A549 (cell line): ENCODE measurements around the gene PAK2. TPM values are rescaled to one million over a fixed set of nuclear protein-coding genes. Genes with fewer than 3 reads are reported as not detected.

ENCODE experiments used
- ATAC-seq, 2 experiments: fragments of 200-7000 bp in 1 of 2; fragments of >200 bp in 1 of 2; cut with Nextera tagmentation in 1 of 2; cut with Tn5 transposase in 1 of 2; 3 replicates each; pipeline versions ENCODE4 v1.8.0 to v1.9.1; 2018 to 2020; ENCODE audit warnings: mild to moderate bottlenecking in 1 of 2, moderate library complexity in 1 of 2
- CTCF ChIA-PET: fragments of 300-600 bp; sonication (Branson Sonifier 250); formaldehyde crosslinking; extraction: SDS; loops from one replicate; lab custom pipeline; 2021; ENCODE audit warnings: antibody characterized with exemption, inconsistent platforms; lab: Yijun Ruan, JAX
- POLR2A ChIA-PET: fragments of 350-600 bp; formaldehyde crosslinking; extraction: SDS; loops from one replicate; lab custom pipeline; 2021; ENCODE audit warnings: antibody characterized with exemption, inconsistent platforms; lab: Yijun Ruan, JAX
- DNase-seq, 2 experiments: peaks; one replicate each; pipeline versions ENCODE4 v3.0.0 to v3.0.0-alpha.2; 2011 to 2016; ENCODE audit warnings: low read depth in 1 of 2, low spot score in 1 of 2
- FAIRE-seq: peaks from 2 replicates; lab custom pipeline; 2011; peaks lifted over from hg19 to GRCh38; lab: Jason Lieb, UNC
- H3K27ac ChIP-seq, 2 experiments: fragments of >200 bp; sonication (Bioruptor Twin); formaldehyde crosslinking; 3 replicates each; pipeline ENCODE4 v1.5.1; 2016 to 2017
- H3K4me1 ChIP-seq: fragments of >200 bp; sonication (Bioruptor Twin); formaldehyde crosslinking; 3 replicates; pipeline ENCODE4 v1.6.1; 2016
- H3K4me2 ChIP-seq: fragments of >200 bp; sonication (Bioruptor Twin); formaldehyde crosslinking; 3 replicates; pipeline ENCODE4 v1.6.1; 2016
- H3K4me3 ChIP-seq: fragments of >200 bp; sonication (Bioruptor Twin); formaldehyde crosslinking; 3 replicates; pipeline ENCODE4 v1.5.1; 2016
- H3K9me3 ChIP-seq: fragments of >200 bp; sonication (Bioruptor Twin); formaldehyde crosslinking; 3 replicates; pipeline ENCODE4 v1.6.1; 2016
- CBX8 ChIP-seq: fragments of 200-600 bp; sonication (generic); IDR thresholded peaks from 2 replicates; pipeline ENCODE4 v1.6.1; 2016
- CHD2 ChIP-seq: fragments of 150-350 bp; IDR thresholded peaks from 2 replicates; pipeline ENCODE4 v1.6.1; 2014; ENCODE audit warnings: low read length; ENCODE audit not compliant: partially characterized antibody
- EHMT2 ChIP-seq: fragments of 200-600 bp; sonication (generic); IDR thresholded peaks from 2 replicates; pipeline ENCODE4 v1.6.1; 2016; ENCODE audit warnings: antibody characterized with exemption, low read depth, mild to moderate bottlenecking, moderate library complexity
- ESRRA ChIP-seq: fragments of 150-350 bp; IDR thresholded peaks from 2 replicates; pipeline ENCODE4 v1.6.1; 2014; ENCODE audit warnings: mild to moderate bottlenecking, low read length, borderline replicate concordance
- FOXS1 ChIP-seq: fragments of 250-450 bp; sonication (Bioruptor Pico); IDR thresholded peaks from 2 replicates; pipeline ENCODE4 v1.5.0; 2020; ENCODE audit warnings: mild to moderate bottlenecking, moderate library complexity
- HOXB13 ChIP-seq: fragments of 250-450 bp; sonication (Bioruptor Pico); IDR thresholded peaks from 2 replicates; pipeline ENCODE4 v1.5.0; 2020; ENCODE audit warnings: low read depth, mild to moderate bottlenecking, moderate library complexity
- HOXB5 ChIP-seq: fragments of 250-450 bp; sonication (Bioruptor Pico); IDR thresholded peaks from 2 replicates; pipeline ENCODE4 v1.5.0; 2020; ENCODE audit warnings: mild to moderate bottlenecking, moderate library complexity
- JUN ChIP-seq, 2 experiments: fragments of >200 bp; sonication (Bioruptor Twin); formaldehyde crosslinking; IDR thresholded peaks; 2 replicates in 1 of 2; 3 replicates in 1 of 2; pipeline ENCODE4 v1.6.1; 2016 to 2017
- JUNB ChIP-seq: fragments of >200 bp; sonication (Bioruptor Twin); formaldehyde crosslinking; IDR thresholded peaks from 2 replicates; pipeline ENCODE4 v1.6.1; 2016
- KDM1A ChIP-seq: fragments of 200-600 bp; sonication (generic); IDR thresholded peaks from 2 replicates; pipeline ENCODE4 v1.6.1; 2016; ENCODE audit warnings: low read depth, mild to moderate bottlenecking
- RCOR1 ChIP-seq: fragments of 150-350 bp; IDR thresholded peaks from 2 replicates; pipeline ENCODE4 v1.6.1; 2014; ENCODE audit warnings: antibody characterized with exemption, low read length, low read depth
- RNF2 ChIP-seq: fragments of 200-600 bp; sonication (generic); IDR thresholded peaks from 2 replicates; pipeline ENCODE4 v1.6.1; 2016; ENCODE audit warnings: low read depth, mild to moderate bottlenecking, antibody characterized with exemption, moderate library complexity, borderline replicate concordance
- SMC3 ChIP-seq: fragments of >200 bp; sonication (Bioruptor Twin); formaldehyde crosslinking; IDR thresholded peaks from 3 replicates; pipeline ENCODE4 v1.6.1; 2018; ENCODE audit warnings: inconsistent platforms
- SREBF2 ChIP-seq: fragments of 450-650 bp; IDR thresholded peaks from 2 replicates; pipeline ENCODE4 v1.6.1; 2014; ENCODE audit warnings: mild to moderate bottlenecking, moderate library complexity
- ZC3H11A ChIP-seq: fragments of 450-650 bp; IDR thresholded peaks from 2 replicates; pipeline ENCODE4 v1.6.1; 2014; ENCODE audit warnings: antibody characterized with exemption, mild to moderate bottlenecking
- ZFP36 ChIP-seq: fragments of 450-650 bp; IDR thresholded peaks from 2 replicates; pipeline ENCODE4 v1.6.1; 2014; ENCODE audit warnings: borderline replicate concordance; ENCODE audit not compliant: partially characterized antibody
- ZNF302 ChIP-seq: fragments of 250-450 bp; sonication (Bioruptor Pico); IDR thresholded peaks from 2 replicates; pipeline ENCODE4 v1.9.0; 2021; ENCODE audit warnings: inconsistent platforms, mild to moderate bottlenecking, moderate library complexity
- ZSCAN20 ChIP-seq: fragments of 250-450 bp; sonication (Bioruptor Pico); IDR thresholded peaks from 2 replicates; pipeline ENCODE4 v1.8.0; 2022; ENCODE audit warnings: mild to moderate bottlenecking, moderate library complexity
- WGBS: methylation state at CpG from one replicate; pipeline ENCODE4 v1.1.6; 2017; ENCODE audit errors: missing lambda C conversion rate; 5-methylcytosine and 5-hydroxymethylcytosine counted together
- polyA plus RNA-seq, 4 experiments: library from polyadenylated mRNA; depleted of rRNA in 3 of 4; stranded (reverse); fragments of >200 nt; fragmentation: RNase III in 1 of 4; extraction: RNeasy Plus Mini Kit Qiagen cat#74134 plus additional on column Dnase treatment in 1 of 4; gene quantifications; 2 replicates in 3 of 4; 3 replicates in 1 of 4; pipeline ENCODE4 v1.2.3, GENCODE V29; 2011 to 2017
- TF ChIP-seq, protein P1 (sequence below): fragments of >200 bp; sonication (Bioruptor Twin); formaldehyde crosslinking; IDR thresholded peaks from 3 replicates; pipeline ENCODE4 v1.5.1; 2016
- TF ChIP-seq, protein P2 (sequence below): IDR thresholded peaks from 2 replicates; pipeline ENCODE4 v1.6.1; 2012; ENCODE audit warnings: low read depth, borderline replicate concordance
- TF ChIP-seq, protein P3 (sequence below): IDR thresholded peaks from 2 replicates; pipeline ENCODE4 v1.6.1; 2012
- TF ChIP-seq, protein P4 (sequence below): IDR thresholded peaks from 2 replicates; pipeline ENCODE4 v1.6.1; 2012

PAK2 gene
- polyA plus RNA-seq, 2 of the 4 experiments (the other 2 are of a cell fraction) = 33.0 to 49.8 TPM

DNA sequence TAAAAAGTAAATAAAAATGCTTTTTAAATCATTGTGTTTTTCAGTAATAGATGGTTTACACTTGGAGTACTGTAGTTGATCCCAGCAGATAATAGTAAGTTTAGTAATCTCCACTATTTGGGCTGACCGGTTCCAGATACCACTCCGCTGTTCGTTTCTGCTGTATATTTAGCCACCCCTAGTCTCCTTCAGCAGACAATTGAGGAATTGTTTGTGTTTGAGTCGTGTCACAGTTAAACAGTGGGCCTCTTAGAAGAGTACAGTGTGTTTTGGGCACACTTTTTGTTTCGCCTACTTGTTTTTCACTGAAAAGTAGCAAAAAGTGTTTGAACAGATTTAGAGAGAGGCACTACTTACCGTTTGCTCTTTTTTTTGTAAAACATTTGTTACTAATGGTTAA is 33.2 kb downstream of the PAK2 start:
- no peak overlapping the region for H3K4me3 ChIP-seq
- ATAC-seq (no peak), FAIRE-seq (no peak), DNase-seq (no peak)
- 91% methylated on average over 6 of the region's 6 CpGs for WGBS
- H3K27ac ChIP-seq = no peak overlapping the region
- ChIA-PET POLR2A (no interaction called here), CTCF (no interaction called here)
- H3K4me2 ChIP-seq = no peak overlapping the region
- no peaks in the 10 kb centered on the region for H3K9me3 ChIP-seq
- H3K4me1 ChIP-seq = peaks cover 10% of the 10 kb centered on the region
- no peak for TF ChIP-seq HOXB13
- TF ChIP-seq, all 56 proteins: peak for 0

DNA sequence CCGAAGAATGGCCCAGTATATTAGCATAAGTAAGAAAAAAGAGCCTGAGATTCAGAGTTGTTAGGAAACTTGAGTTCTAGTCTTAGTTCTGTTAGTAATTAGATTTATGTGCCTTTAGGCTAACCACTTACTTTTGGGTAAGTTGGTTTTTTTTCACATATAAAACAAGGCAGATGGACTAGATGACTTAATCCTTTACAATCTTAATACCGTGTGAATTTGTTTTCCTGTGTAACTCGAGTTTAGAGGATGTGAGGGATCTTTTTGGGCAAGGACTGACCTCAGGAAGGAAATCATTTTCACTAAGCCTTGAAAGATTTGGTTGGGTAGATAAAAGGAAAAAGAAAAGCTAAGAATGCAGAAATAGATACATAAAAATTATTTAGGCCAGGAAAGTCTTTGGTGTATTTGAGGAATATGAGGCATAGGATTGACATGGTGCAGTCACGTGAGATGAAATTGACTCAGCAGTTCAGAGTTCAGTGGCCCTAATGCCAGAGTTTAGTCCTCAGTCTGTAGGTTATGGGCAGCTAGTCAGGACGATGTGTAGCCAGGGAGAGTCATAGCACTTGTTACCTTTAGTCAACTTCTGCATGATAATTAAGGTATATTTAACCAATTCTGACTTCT is 34.6 kb downstream of the PAK2 start:
- DNase-seq (no peak), FAIRE-seq (no peak)

DNA sequence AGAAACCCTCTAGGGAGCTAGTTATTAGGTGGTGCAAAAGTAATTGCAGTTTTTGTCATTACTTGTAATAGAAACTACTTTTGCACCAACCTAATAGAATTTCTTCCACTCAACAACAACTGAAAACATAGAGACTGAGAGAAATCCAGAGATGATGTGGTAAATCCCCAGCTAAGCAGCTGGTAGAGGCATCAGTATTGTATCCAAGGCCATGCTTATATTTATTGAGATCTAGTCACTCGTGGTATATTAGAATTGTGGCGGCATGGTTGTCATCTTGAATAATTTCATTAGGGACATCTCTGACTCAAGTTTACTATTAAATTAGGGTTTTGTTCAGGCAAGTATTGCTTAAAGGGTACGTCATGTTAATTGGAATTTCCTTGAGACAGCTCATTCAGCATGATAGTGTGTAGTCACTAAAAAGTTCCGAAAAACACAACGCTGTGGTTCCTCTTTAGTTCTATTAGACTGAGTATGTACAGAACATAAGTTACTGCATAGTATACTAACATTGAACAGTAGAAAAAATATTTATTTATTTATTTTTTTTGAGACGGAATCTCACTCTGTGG is 35.3 kb downstream of the PAK2 start:
- POLR2A ChIA-PET = no interaction called here
- H3K27ac ChIP-seq = no peak overlapping the region
- WGBS = 95% methylated on average over 6 of the region's 6 CpGs
- H3K9me3 ChIP-seq = peaks cover 4% of the 10 kb centered on the region; the same call in 2 of the 3 replicates
- no peak for ATAC-seq
- H3K4me3 ChIP-seq = no peak overlapping the region
- no peak for FAIRE-seq
- DNase-seq = no peak
- TF ChIP-seq SMC3 = no peak
- peaks cover 10% of the 10 kb centered on the region for H3K4me1 ChIP-seq
- CTCF ChIA-PET = interaction anchor here (0.8 to 1.8 kb wide), 3 partner anchors 12 to 14 kb away, joined by 3 read pairs; no protein-coding TSS in a partner anchor
- H3K4me2 ChIP-seq = no peak overlapping the region

More for the DNA sequence above, 34.6 kb downstream of the PAK2 start:
- POLR2A ChIA-PET = no interaction called here
- H3K4me2 ChIP-seq = no peak overlapping the region; the same call in 2 of the 3 replicates
- TF ChIP-seq, protein P1, sequence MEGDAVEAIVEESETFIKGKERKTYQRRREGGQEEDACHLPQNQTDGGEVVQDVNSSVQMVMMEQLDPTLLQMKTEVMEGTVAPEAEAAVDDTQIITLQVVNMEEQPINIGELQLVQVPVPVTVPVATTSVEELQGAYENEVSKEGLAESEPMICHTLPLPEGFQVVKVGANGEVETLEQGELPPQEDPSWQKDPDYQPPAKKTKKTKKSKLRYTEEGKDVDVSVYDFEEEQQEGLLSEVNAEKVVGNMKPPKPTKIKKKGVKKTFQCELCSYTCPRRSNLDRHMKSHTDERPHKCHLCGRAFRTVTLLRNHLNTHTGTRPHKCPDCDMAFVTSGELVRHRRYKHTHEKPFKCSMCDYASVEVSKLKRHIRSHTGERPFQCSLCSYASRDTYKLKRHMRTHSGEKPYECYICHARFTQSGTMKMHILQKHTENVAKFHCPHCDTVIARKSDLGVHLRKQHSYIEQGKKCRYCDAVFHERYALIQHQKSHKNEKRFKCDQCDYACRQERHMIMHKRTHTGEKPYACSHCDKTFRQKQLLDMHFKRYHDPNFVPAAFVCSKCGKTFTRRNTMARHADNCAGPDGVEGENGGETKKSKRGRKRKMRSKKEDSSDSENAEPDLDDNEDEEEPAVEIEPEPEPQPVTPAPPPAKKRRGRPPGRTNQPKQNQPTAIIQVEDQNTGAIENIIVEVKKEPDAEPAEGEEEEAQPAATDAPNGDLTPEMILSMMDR = no peak
- no peak for TF ChIP-seq CBX8
- TF ChIP-seq ESRRA = no peak
- no peak for TF ChIP-seq ZNF302 (CRISPR knock-in tag)
- TF ChIP-seq JUNB = no peak
- TF ChIP-seq ZC3H11A = no peak
- no peak for ATAC-seq
- CTCF ChIA-PET = interaction anchor here (0.6 to 1.8 kb wide), 5 partner anchors 11 to 245 kb away, joined by 3 to 4 read pairs (median 3); no protein-coding TSS in a partner anchor
- 79% methylated on average over 5 of the region's 5 CpGs for WGBS
- H3K4me3 ChIP-seq = no peak overlapping the region
- H3K4me1 ChIP-seq = peaks cover 10% of the 10 kb centered on the region
- H3K27ac ChIP-seq = no peak overlapping the region
- no peaks in the 10 kb centered on the region for H3K9me3 ChIP-seq

DNA sequence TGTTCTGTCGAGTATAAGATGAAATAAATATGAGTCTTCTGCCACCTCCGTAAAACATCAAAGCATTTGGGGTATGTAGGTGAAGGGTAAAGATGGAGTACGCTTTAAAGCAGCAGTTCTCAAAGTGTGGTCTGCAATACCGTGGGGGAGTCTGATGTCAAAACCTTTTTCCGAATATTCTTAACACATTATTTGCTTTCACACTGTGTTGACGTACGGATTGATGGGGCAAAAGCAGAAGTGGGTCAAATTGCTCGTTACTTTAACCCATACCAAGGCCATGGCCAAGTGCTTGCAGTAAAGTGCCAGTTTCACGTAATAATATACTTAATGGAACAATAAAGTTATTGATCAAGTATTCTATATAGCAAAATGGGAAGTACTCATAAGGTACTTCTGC is 36.3 kb downstream of the PAK2 start:
- WGBS = 95% methylated on average over 9 of the region's 9 CpGs
- Histone ChIP-seq H3K4me1 (peaks cover 10% of the 10 kb centered on the region), H3K4me3 (no peak overlapping the region), H3K27ac (no peak overlapping the region), H3K9me3 (peaks cover 11% of the 10 kb centered on the region; the same call in 2 of the 3 replicates), H3K4me2 (no peak overlapping the region)
- CTCF ChIA-PET = interaction anchor here (1.6 to 1.8 kb wide), 2 partner anchors 13 to 23 kb away, joined by 3 read pairs; no protein-coding TSS in a partner anchor
- ATAC-seq = no peak
- TF ChIP-seq, protein P2, sequence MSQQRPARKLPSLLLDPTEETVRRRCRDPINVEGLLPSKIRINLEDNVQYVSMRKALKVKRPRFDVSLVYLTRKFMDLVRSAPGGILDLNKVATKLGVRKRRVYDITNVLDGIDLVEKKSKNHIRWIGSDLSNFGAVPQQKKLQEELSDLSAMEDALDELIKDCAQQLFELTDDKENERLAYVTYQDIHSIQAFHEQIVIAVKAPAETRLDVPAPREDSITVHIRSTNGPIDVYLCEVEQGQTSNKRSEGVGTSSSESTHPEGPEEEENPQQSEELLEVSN = no peak
- TF ChIP-seq ESRRA (no peak), JUNB (no peak), FOXS1 (no peak), EHMT2 (no peak), RCOR1 (no peak), KDM1A (no peak), HOXB13 (no peak), ZC3H11A (no peak), CHD2 (no peak), RNF2 (no peak), HOXB5 (CRISPR knock-in tag) (no peak), JUN (IDR thresholded peaks at IDR 0.05) (no peak), SREBF2 (no peak), ZFP36 (no peak), ZSCAN20 (CRISPR knock-in tag) (no peak), CBX8 (no peak)
- TF ChIP-seq, protein P3, sequence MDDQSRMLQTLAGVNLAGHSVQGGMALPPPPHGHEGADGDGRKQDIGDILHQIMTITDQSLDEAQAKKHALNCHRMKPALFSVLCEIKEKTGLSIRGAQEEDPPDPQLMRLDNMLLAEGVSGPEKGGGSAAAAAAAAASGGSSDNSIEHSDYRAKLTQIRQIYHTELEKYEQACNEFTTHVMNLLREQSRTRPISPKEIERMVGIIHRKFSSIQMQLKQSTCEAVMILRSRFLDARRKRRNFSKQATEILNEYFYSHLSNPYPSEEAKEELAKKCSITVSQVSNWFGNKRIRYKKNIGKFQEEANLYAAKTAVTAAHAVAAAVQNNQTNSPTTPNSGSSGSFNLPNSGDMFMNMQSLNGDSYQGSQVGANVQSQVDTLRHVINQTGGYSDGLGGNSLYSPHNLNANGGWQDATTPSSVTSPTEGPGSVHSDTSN = no peak
- TF ChIP-seq, protein P4, sequence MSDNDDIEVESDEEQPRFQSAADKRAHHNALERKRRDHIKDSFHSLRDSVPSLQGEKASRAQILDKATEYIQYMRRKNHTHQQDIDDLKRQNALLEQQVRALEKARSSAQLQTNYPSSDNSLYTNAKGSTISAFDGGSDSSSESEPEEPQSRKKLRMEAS = no peak
- POLR2A ChIA-PET = no interaction called here
- FAIRE-seq = no peak
- DNase-seq = no peak
